ENCODE measurements around the gene FPGS. TPM values are rescaled to one million over a fixed set of nuclear protein-coding genes. Genes with fewer than 3 reads are reported as not detected.
A peak's percentile ranks its signal among the peaks of the same experiment; 100 is the strongest.

Gene FPGS
- total and polyA plus RNA-seq, 3 donors from 2014 or later = 37.9 to 105 (median 99.3) TPM

DNA sequence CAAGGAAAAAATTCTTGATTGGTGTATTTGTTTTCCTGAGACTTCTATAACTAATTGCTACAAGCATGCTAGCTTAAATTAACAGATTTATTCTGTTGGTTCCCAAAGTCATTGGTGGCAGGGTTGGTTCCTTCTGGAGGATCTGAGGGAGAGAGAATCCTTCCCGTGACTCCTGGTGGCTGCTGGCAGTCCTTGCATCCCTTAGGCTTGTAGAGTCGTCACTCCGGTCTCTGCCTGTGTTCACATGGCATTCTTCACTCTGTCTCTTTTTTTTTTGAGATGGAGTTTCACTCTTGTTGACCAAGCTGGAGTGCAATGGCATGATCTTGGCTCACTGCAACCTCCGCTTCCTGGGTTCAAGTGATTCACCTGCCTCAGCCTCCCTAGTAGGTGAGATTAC is 11.6 kb upstream of the FPGS start:
- WGBS, 2 donors = 79 to 82% methylated on average over 4 of the region's 4 CpGs
- H3K9me3 ChIP-seq = no peaks in the 10 kb centered on the region

DNA sequence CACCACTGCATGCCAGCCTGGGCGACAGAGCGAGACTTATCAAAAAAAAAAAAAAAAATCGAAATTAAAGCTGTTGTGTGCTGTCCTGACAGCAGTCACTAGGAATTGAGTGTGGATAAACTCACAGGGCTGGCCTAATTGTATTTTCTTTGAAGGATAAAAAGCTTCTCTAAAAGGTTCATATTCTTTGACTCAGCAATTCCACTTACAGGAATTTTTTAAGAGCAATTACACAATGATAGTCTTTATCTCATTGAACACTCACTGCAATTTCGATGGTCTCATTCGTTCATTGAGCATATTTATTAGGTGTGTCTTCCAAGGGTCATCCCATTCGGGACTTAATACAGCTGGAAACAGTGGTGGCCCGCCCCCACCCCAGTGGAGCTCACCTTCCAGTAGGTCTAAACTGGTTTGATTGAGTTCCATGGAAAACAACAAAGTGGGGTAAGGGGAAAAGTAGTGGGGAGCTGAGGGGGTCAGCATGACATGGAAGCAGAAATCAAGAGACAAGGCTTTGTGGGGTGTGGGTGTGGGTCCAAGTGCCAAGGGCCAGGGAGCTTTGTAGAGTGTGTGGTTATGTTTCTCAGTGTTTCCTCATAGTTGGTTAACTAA is 10.2 kb upstream of the FPGS start:
- peaks cover 61% of the 10 kb centered on the region for H3K4me1 ChIP-seq
- H3K27ac ChIP-seq = peak overlapping the region in 1 of 2 donors; percentile 77
- H3K36me3 ChIP-seq (ENCODE audit: low read depth, missing control alignments) = no peaks in the 10 kb centered on the region
- 71 to 73% methylated on average over 7 of the region's 7 CpGs for WGBS, 2 donors
- DNase-seq = no peak
- no peaks in the 10 kb centered on the region for H3K27me3 ChIP-seq
- no peak for TF ChIP-seq POLR2A (IDR thresholded peaks at IDR 0.05)
- TF ChIP-seq, protein P1, sequence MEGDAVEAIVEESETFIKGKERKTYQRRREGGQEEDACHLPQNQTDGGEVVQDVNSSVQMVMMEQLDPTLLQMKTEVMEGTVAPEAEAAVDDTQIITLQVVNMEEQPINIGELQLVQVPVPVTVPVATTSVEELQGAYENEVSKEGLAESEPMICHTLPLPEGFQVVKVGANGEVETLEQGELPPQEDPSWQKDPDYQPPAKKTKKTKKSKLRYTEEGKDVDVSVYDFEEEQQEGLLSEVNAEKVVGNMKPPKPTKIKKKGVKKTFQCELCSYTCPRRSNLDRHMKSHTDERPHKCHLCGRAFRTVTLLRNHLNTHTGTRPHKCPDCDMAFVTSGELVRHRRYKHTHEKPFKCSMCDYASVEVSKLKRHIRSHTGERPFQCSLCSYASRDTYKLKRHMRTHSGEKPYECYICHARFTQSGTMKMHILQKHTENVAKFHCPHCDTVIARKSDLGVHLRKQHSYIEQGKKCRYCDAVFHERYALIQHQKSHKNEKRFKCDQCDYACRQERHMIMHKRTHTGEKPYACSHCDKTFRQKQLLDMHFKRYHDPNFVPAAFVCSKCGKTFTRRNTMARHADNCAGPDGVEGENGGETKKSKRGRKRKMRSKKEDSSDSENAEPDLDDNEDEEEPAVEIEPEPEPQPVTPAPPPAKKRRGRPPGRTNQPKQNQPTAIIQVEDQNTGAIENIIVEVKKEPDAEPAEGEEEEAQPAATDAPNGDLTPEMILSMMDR (IDR thresholded peaks at IDR 0.05) = no peak
- intact Hi-C loops (cut with DNase I; ENCODE audit: low total_unique reads) = no loop called here
- H3K9me3 ChIP-seq = no peaks in the 10 kb centered on the region
- no peak overlapping the region for H3K4me3 ChIP-seq

More for the DNA sequence above, 11.6 kb upstream of the FPGS start:
- DNase-seq = no peak
- Histone ChIP-seq H3K4me3 (no peak overlapping the region), H3K4me1 (peaks cover 55% of the 10 kb centered on the region), H3K36me3 (ENCODE audit: low read depth, missing control alignments) (no peaks in the 10 kb centered on the region), H3K27me3 (no peaks in the 10 kb centered on the region), H3K27ac (peak overlapping the region in 1 of 2 donors; percentile 32)
- TF ChIP-seq POLR2A (IDR thresholded peaks at IDR 0.05) = no peak
- TF ChIP-seq, protein P1 (IDR thresholded peaks at IDR 0.05) = no peak
- intact Hi-C loops (cut with DNase I; ENCODE audit: low total_unique reads) = no loop called here

DNA sequence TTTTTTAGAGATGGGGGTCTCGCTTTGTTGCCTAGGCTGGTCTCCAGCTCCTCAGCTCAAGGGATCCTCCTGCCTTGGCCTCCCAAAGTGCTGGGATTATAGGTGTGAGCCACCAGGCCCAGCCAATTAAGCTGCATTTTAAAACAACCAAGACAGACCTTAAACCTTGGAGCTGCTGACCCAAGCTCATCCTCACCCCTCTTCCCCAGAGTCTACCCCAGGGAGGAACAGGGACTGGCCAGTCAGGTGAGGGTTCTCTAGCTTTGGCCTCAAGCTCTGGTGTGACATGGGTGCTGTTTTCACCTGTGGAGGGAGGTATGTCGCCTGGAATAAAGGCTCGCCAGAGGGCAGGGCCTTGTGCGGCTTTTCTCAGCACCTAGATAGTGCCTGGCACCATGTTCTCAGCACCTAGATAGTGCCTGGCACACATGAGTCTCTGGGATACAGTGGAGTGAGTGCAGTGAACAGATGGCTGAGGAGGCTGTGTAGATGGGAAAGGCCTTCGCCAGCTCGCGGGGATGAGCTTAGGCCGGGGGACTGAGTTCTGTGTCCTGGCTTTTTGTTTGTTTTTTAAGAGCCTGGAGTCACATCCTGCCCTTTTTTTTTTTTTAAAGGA is 9.5 kb upstream of the FPGS start:
- H3K4me1 ChIP-seq = peaks cover 58% of the 10 kb centered on the region
- intact Hi-C loops (cut with DNase I; ENCODE audit: low total_unique reads) = no loop called here
- no peak for DNase-seq
- TF ChIP-seq, protein P1 (IDR thresholded peaks at IDR 0.05) = no peak
- no peak for TF ChIP-seq POLR2A (IDR thresholded peaks at IDR 0.05)
- H3K27me3 ChIP-seq = no peaks in the 10 kb centered on the region
- WGBS, 2 donors = 51 to 78% methylated on average over 8 of the region's 8 CpGs
- peak overlapping the region; percentile 15 to 77 for H3K27ac ChIP-seq
- H3K36me3 ChIP-seq (ENCODE audit: low read depth, missing control alignments) = no peaks in the 10 kb centered on the region
- H3K9me3 ChIP-seq = no peaks in the 10 kb centered on the region
- no peak overlapping the region for H3K4me3 ChIP-seq

- WGBS, 2 donors = 50 to 52% methylated on average over 14 of the region's 14 CpGs
- intact Hi-C loops (cut with DNase I; ENCODE audit: low total_unique reads) = no loop called here
These were observed 8.5 kb upstream of the FPGS start for GRCh38 chr9:127794001-127794791.

More at GRCh38 chr9:127794001-127794791, 8.5 kb upstream of the FPGS start:
- peaks cover 48% of the 10 kb centered on the region for H3K4me1 ChIP-seq
- no peaks in the 10 kb centered on the region for H3K9me3 ChIP-seq
- DNase-seq = no peak
- H3K27me3 ChIP-seq = no peaks in the 10 kb centered on the region
- peak overlapping the region; percentile 9 to 77 for H3K27ac ChIP-seq
- H3K36me3 ChIP-seq (ENCODE audit: low read depth, missing control alignments) = no peaks in the 10 kb centered on the region
- H3K4me3 ChIP-seq = no peak overlapping the region
- no peak for TF ChIP-seq POLR2A (IDR thresholded peaks at IDR 0.05)
- TF ChIP-seq, protein P1 (IDR thresholded peaks at IDR 0.05) = no peak

All from testis (tissue), 3 donors.